Chondrocyte (in vitro differentiated cells): ENCODE measurements around the gene ASPRV1. TPM values are rescaled to one million over a fixed set of nuclear protein-coding genes. Genes with fewer than 3 reads are reported as not detected.
A peak's percentile ranks its signal among the peaks of the same experiment; 100 is the strongest.

Source experiments
- DNase-seq: peaks from one replicate; pipeline ENCODE4 v3.0.0; 2021; ENCODE audit warnings: mixed read lengths, low spot score
- H3K27ac Mint-ChIP-seq: one replicate; pipeline ENCODE4 v1.8.0; 2021; ENCODE audit warnings: mild to moderate bottlenecking, moderate library complexity, mixed read lengths; ENCODE audit not compliant: unreplicated experiment
- H3K27me3 Mint-ChIP-seq: 2 replicates; pipeline ENCODE4 v1.8.0; 2021; ENCODE audit warnings: low read depth, mixed read lengths
- H3K36me3 Mint-ChIP-seq: 2 replicates; pipeline ENCODE4 v1.8.0; 2021; ENCODE audit warnings: low read depth, mixed read lengths
- H3K4me1 Mint-ChIP-seq: 2 replicates; pipeline ENCODE4 v1.8.0; 2021; ENCODE audit warnings: low read depth, mild to moderate bottlenecking, mixed read lengths
- H3K4me3 Mint-ChIP-seq: one replicate; pipeline ENCODE4 v1.8.0; 2021; ENCODE audit warnings: mild to moderate bottlenecking, moderate library complexity, mixed read lengths; ENCODE audit not compliant: unreplicated experiment
- H3K9me3 Mint-ChIP-seq: 2 replicates; pipeline ENCODE4 v1.8.0; 2021; ENCODE audit warnings: low read depth, mixed read lengths
- CTCF ChIP-seq: fragments of 200-600 bp; sonication (generic); IDR thresholded peaks from 2 replicates; pipeline ENCODE4 v1.5.0; 2021; ENCODE audit warnings: antibody characterized with exemption, mild to moderate bottlenecking, moderate library complexity
- total RNA-seq: library from RNA; stranded (reverse); gene quantifications from 3 replicates; pipeline ENCODE4 v1.2.1, GENCODE V29; 2021

ASPRV1 gene
- total RNA-seq, 1 donor from 2014 or later: 0.35 TPM

DNA sequence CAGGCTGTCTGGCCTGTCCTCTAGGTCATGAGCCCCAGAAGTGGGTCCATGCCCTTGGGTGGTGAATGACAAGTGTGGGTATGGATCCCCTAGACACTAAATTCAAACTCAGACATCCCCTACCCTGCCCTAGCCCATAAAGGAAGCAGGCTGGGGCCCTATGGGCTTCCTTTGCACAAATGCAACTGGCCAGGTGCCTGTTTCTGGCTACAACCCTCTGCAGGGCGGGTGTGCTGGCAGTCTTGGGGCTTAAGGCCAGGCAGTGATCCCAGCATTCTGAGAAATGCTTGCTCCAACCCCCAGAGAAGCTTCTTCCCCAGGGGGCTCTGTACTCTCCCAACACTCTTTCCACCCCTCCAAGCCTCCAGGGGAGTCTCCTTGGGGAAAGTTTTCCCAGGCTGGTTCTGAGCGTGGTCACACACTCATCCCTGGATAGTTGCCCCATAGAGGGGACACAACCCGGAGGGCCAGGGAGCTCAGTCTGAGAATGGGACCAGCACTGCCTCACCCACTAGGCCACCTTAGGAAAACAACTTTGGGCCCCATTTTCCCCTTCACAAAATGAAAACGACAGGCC lies 16.6 kb upstream of the ASPRV1 start:
- Mint-ChIP-seq H3K4me3 (no peak overlapping the region), H3K9me3 (no peaks in the 10 kb centered on the region), H3K36me3 (no peaks in the 10 kb centered on the region), H3K27me3 (no peaks in the 10 kb centered on the region), H3K27ac (no peak overlapping the region), H3K4me1 (peaks cover 13% of the 10 kb centered on the region)
- DNase-seq: peak; percentile 48
- TF ChIP-seq CTCF: no peak

- H3K36me3 Mint-ChIP-seq: no peaks in the 10 kb centered on the region
- H3K27ac Mint-ChIP-seq: no peak overlapping the region
- H3K9me3 Mint-ChIP-seq: no peaks in the 10 kb centered on the region
- no peak overlapping the region for H3K4me3 Mint-ChIP-seq
- no peaks in the 10 kb centered on the region for H3K27me3 Mint-ChIP-seq
- no peak for TF ChIP-seq CTCF
- DNase-seq: no peak
- peaks cover 13% of the 10 kb centered on the region for H3K4me1 Mint-ChIP-seq
Measured at GRCh38 chr2:69977186-69977585, 15.8 kb upstream of the ASPRV1 start.

GRCh38 chr2:69975853-69976462 lies 14.5 kb upstream of the ASPRV1 start:
- DNase-seq: no peak
- Mint-ChIP-seq H3K27ac (no peak overlapping the region), H3K36me3 (no peaks in the 10 kb centered on the region), H3K4me1 (peaks cover 13% of the 10 kb centered on the region), H3K27me3 (no peaks in the 10 kb centered on the region), H3K9me3 (no peaks in the 10 kb centered on the region), H3K4me3 (no peak overlapping the region)
- TF ChIP-seq CTCF: no peak

DNA sequence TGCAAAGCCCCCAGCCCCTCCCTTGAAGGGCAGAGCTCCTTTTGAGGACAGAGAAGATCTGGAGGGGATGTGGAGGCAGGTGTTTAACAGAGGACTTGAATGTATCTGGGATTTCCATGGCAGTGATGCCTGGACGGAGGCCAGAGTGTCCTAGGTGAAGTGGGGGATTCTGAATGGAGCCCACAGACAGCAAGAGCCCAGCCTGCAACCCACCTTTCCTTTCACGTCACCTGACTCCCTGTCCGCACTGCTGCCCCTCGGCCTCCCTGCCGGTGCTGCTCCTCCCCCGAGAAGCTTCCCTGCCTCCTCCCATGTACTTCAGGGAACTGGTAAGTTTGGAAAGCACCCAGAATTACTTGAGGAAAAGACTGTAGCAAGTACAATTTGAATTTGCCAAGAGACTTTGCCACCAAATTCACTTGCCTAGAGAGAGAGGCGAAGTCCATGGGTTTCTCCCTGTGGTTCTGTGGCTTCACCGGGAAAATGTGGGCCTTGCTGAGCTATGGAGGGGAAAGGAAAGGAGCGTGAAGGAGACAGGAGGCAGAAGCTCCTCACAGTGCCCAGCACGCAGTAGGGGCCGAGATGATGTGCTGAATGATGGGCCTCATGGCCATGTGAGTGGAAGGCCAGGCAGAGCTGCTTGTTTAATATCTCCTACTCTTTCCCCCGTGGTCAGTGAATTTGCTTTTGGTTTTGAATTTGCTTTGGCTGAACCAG lies 13.9 kb upstream of the ASPRV1 start:
- TF ChIP-seq CTCF: no peak
- DNase-seq: no peak
- no peak overlapping the region for H3K27ac Mint-ChIP-seq
- no peaks in the 10 kb centered on the region for H3K9me3 Mint-ChIP-seq
- peaks cover 11% of the 10 kb centered on the region for H3K4me1 Mint-ChIP-seq
- no peaks in the 10 kb centered on the region for H3K36me3 Mint-ChIP-seq
- H3K27me3 Mint-ChIP-seq: peaks cover 2% of the 10 kb centered on the region
- no peak overlapping the region for H3K4me3 Mint-ChIP-seq

- peaks cover 5% of the 10 kb centered on the region for H3K4me1 Mint-ChIP-seq
- peaks cover 11% of the 10 kb centered on the region for H3K27me3 Mint-ChIP-seq
- no peaks in the 10 kb centered on the region for H3K9me3 Mint-ChIP-seq
- no peak for DNase-seq
- H3K4me3 Mint-ChIP-seq: no peak overlapping the region
- no peaks in the 10 kb centered on the region for H3K36me3 Mint-ChIP-seq
- H3K27ac Mint-ChIP-seq: peak overlapping the region; percentile 54
- no peak for TF ChIP-seq CTCF
Measured at GRCh38 chr2:69973335-69973735, 11.9 kb upstream of the ASPRV1 start.
